Measurements from ENCODE around the gene QRICH1.

GRCh38 chr3:49100046-49100615 is 6.3 kb upstream of the QRICH1 start:
- TF ChIP-seq CTCF (conservative IDR thresholded peaks at IDR 0.05; ENCODE audit: low read length) (no peak), EZH2phosphoT487 (IDR thresholded peaks at IDR 0.05; ENCODE audit: borderline replicate concordance, low read depth, low read length) (no peak)
